HEK293 (cell line): ENCODE measurements around the gene RHBG.
A peak's percentile ranks its signal among the peaks of the same experiment; 100 is the strongest.

Experiments
- CTCF ChIA-PET: fragments of 350-600 bp; formaldehyde crosslinking; extraction: SDS; loops from one replicate; lab custom pipeline; 2021; ENCODE audit warnings: antibody characterized with exemption; lab: Yijun Ruan, JAX
- POLR2A ChIA-PET: fragments of 300-600 bp; formaldehyde crosslinking; extraction: SDS; loops from one replicate; lab custom pipeline; 2020; ENCODE audit warnings: antibody characterized with exemption, inconsistent platforms; lab: Yijun Ruan, JAX
- H3K27ac ChIP-seq: fragments of 200-500 bp; sonication (Bioruptor generic); 2 replicates; pipeline ENCODE4 v1.5.1; 2014; ENCODE audit warnings: low read depth, low read length, control low read depth, inconsistent platforms; ENCODE audit errors: extremely low read depth
- H3K36me3 ChIP-seq, 2 experiments: fragments of 200-500 bp in 1 of 2; sonication (Bioruptor generic) in 1 of 2; 1 replicate in 1 of 2; 2 replicates in 1 of 2; pipeline ENCODE4 v1.5.1; 2014 to 2017; ENCODE audit warnings: inconsistent platforms in 2 of 2, low read length in 2 of 2; ENCODE audit not compliant: control insufficient read depth in 2 of 2, insufficient read depth in 1 of 2
- H3K4me1 ChIP-seq: fragments of 200-500 bp; sonication (Bioruptor generic); 2 replicates; pipeline ENCODE4 v1.5.1; 2014; ENCODE audit warnings: mild to moderate bottlenecking, low read length, inconsistent platforms; ENCODE audit not compliant: control insufficient read depth, insufficient read depth
- H3K4me3 ChIP-seq: 2 replicates; pipeline ENCODE4 v1.5.1; 2011; ENCODE audit warnings: low read depth, mild to moderate bottlenecking, control low read depth, low read length, moderate library complexity
- H3K9me3 ChIP-seq: fragments of 200-500 bp; sonication (Bioruptor generic); 2 replicates; pipeline ENCODE4 v1.5.1; 2014; ENCODE audit warnings: low read depth, low read length, inconsistent platforms; ENCODE audit not compliant: control insufficient read depth, insufficient read depth
- BCL11B ChIP-seq: fragments of 450-650 bp; formaldehyde crosslinking; IDR thresholded peaks from 2 replicates; pipeline ENCODE4 v1.5.1; 2016; ENCODE audit warnings: low read depth, missing biosample characterization, missing genetic modification characterization
- EGR2 ChIP-seq: fragments of 450-650 bp; formaldehyde crosslinking; IDR thresholded peaks from 2 replicates; pipeline ENCODE4 v1.5.1; 2016; ENCODE audit warnings: low read depth, missing biosample characterization, missing genetic modification characterization
- GLI2 ChIP-seq: fragments of 450-650 bp; formaldehyde crosslinking; IDR thresholded peaks from 2 replicates; pipeline ENCODE4; 2017; ENCODE audit warnings: missing biosample characterization, missing genetic modification characterization, low read depth, borderline replicate concordance
- MZF1 ChIP-seq: fragments of 450-650 bp; formaldehyde crosslinking; IDR thresholded peaks from 2 replicates; pipeline ENCODE4 v1.5.1; 2017; ENCODE audit warnings: missing biosample characterization, missing genetic modification characterization, borderline replicate concordance
- REPIN1 ChIP-seq: fragments of 450-650 bp; formaldehyde crosslinking; IDR thresholded peaks from 2 replicates; pipeline ENCODE4 v1.5.1; 2017; ENCODE audit warnings: missing biosample characterization, missing genetic modification characterization, low read depth
- YY1 ChIP-seq: fragments of 450-650 bp; formaldehyde crosslinking; IDR thresholded peaks from 2 replicates; pipeline ENCODE4 v1.5.1; 2018; ENCODE audit warnings: missing biosample characterization, missing genetic modification characterization
- ZBTB21 ChIP-seq: fragments of 450-650 bp; formaldehyde crosslinking; IDR thresholded peaks from 2 replicates; pipeline ENCODE4 v1.5.1; 2017; ENCODE audit warnings: missing biosample characterization, missing genetic modification characterization
- ZBTB6 ChIP-seq: fragments of 450-650 bp; formaldehyde crosslinking; IDR thresholded peaks from 2 replicates; pipeline ENCODE4 v1.5.1; 2017; ENCODE audit warnings: missing biosample characterization, missing genetic modification characterization
- ZFHX2 ChIP-seq: fragments of 450-650 bp; formaldehyde crosslinking; conservative IDR thresholded peaks from 2 replicates; pipeline ENCODE4 v1.5.1; 2016; ENCODE audit warnings: missing biosample characterization, missing genetic modification characterization
- ZIC2 ChIP-seq: fragments of 450-650 bp; formaldehyde crosslinking; IDR thresholded peaks from 2 replicates; pipeline ENCODE4 v1.5.1; 2016; ENCODE audit warnings: missing biosample characterization, missing genetic modification characterization
- ZNF114 ChIP-seq: fragments of 450-650 bp; formaldehyde crosslinking; IDR thresholded peaks from 2 replicates; pipeline ENCODE4 v1.5.0; 2017; ENCODE audit warnings: missing biosample characterization, missing genetic modification characterization
- ZNF132 ChIP-seq: fragments of 450-650 bp; formaldehyde crosslinking; IDR thresholded peaks from 2 replicates; pipeline ENCODE4 v1.5.1; 2017; ENCODE audit warnings: missing biosample characterization, missing genetic modification characterization, borderline replicate concordance
- ZNF174 ChIP-seq: fragments of 450-650 bp; formaldehyde crosslinking; IDR thresholded peaks from 2 replicates; pipeline ENCODE4 v1.5.0; 2017; ENCODE audit warnings: missing biosample characterization, mild to moderate bottlenecking, missing genetic modification characterization
- ZNF211 ChIP-seq: fragments of 450-650 bp; formaldehyde crosslinking; IDR thresholded peaks from 2 replicates; pipeline ENCODE4 v1.5.1; 2016; ENCODE audit warnings: low read depth, missing biosample characterization, missing genetic modification characterization
- ZNF280D ChIP-seq: fragments of 450-650 bp; formaldehyde crosslinking; IDR thresholded peaks from 2 replicates; pipeline ENCODE4 v1.5.1; 2016; ENCODE audit warnings: missing biosample characterization, missing genetic modification characterization
- ZNF350 ChIP-seq: fragments of 450-650 bp; formaldehyde crosslinking; IDR thresholded peaks from 2 replicates; pipeline ENCODE4 v1.5.0; 2017; ENCODE audit warnings: missing biosample characterization, mild to moderate bottlenecking, missing genetic modification characterization
- ZNF423 ChIP-seq: fragments of 450-650 bp; formaldehyde crosslinking; IDR thresholded peaks from 2 replicates; pipeline ENCODE4 v1.5.1; 2016; ENCODE audit warnings: missing biosample characterization, missing genetic modification characterization
- ZNF473 ChIP-seq: fragments of 450-650 bp; formaldehyde crosslinking; IDR thresholded peaks from 2 replicates; pipeline ENCODE4 v1.5.1; 2017; ENCODE audit warnings: missing biosample characterization, missing genetic modification characterization
- ZNF768 ChIP-seq: fragments of 450-650 bp; formaldehyde crosslinking; IDR thresholded peaks from 2 replicates; pipeline ENCODE4 v1.5.1; 2018; ENCODE audit warnings: missing biosample characterization, mild to moderate bottlenecking, missing genetic modification characterization
- ZXDB ChIP-seq: fragments of 450-650 bp; formaldehyde crosslinking; IDR thresholded peaks from 2 replicates; pipeline ENCODE4 v1.5.1; 2016; ENCODE audit warnings: missing biosample characterization, missing genetic modification characterization
- TF ChIP-seq, protein P1 (sequence below): fragments of 450-650 bp; IDR thresholded peaks from 2 replicates; pipeline ENCODE4 v1.5.1; 2018; ENCODE audit warnings: missing biosample characterization, missing genetic modification characterization

Gene RHBG

GRCh38 chr1:156417401-156418020, 48.5 kb downstream of the RHBG start:
- Histone ChIP-seq H3K4me3 (no peak overlapping the region), H3K36me3 (no peaks in the 10 kb centered on the region), H3K4me1 (peaks cover 2% of the 10 kb centered on the region; the same call in 1 of the 2 replicates), H3K27ac (no peak overlapping the region), H3K9me3 (no peaks in the 10 kb centered on the region)
- ChIA-PET POLR2A (no interaction called here), CTCF (interaction anchor here (0.5 to 3.2 kb wide), 6 partner anchors 29 to 210 kb away, joined by 3 to 23 read pairs (median 4); no protein-coding TSS in a partner anchor)
- TF ChIP-seq ZNF114 (no peak), YY1 (tag by site-specific recombination) (no peak), EGR2 (tag by site-specific recombination) (peak; percentile 94), ZIC2 (no peak), BCL11B (tag by site-specific recombination) (no peak), REPIN1 (tag by site-specific recombination) (no peak), ZNF132 (tag by site-specific recombination) (no peak), ZNF423 (tag by site-specific recombination) (no peak), ZNF350 (tag by site-specific recombination) (no peak), ZNF211 (tag by site-specific recombination) (no peak), GLI2 (tag by site-specific recombination) (no peak), ZNF768 (tag by site-specific recombination) (no peak), ZNF280D (no peak), ZBTB6 (no peak), MZF1 (tag by site-specific recombination) (no peak), ZBTB21 (tag by site-specific recombination) (no peak), ZFHX2 (tag by site-specific recombination) (peak; percentile 95), ZNF473 (tag by site-specific recombination) (0 out of 2 replicates have a peak, but pooled peaks have one; percentile 27), ZXDB (tag by site-specific recombination) (no peak), ZNF174 (tag by site-specific recombination) (no peak)
- TF ChIP-seq, protein P1, sequence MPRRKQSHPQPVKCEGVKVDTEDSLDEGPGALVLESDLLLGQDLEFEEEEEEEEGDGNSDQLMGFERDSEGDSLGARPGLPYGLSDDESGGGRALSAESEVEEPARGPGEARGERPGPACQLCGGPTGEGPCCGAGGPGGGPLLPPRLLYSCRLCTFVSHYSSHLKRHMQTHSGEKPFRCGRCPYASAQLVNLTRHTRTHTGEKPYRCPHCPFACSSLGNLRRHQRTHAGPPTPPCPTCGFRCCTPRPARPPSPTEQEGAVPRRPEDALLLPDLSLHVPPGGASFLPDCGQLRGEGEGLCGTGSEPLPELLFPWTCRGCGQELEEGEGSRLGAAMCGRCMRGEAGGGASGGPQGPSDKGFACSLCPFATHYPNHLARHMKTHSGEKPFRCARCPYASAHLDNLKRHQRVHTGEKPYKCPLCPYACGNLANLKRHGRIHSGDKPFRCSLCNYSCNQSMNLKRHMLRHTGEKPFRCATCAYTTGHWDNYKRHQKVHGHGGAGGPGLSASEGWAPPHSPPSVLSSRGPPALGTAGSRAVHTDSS (tag by site-specific recombination), result no peak
